IPS-NIHi7 (cell line): ENCODE measurements around the gene SOX12.
A peak's percentile ranks its signal among the peaks of the same experiment; 100 is the strongest.

Source experiments
- DNase-seq: peaks from one replicate; pipeline ENCODE4 v3.0.0; 2012; ENCODE audit warnings: mixed read lengths; ENCODE audit errors: extremely low spot score

SOX12 gene

GRCh38 chr20:325045-325888 lies at the start of gene SOX12:
SOX12 (plus strand) TSS chr20:325552; CDS start chr20:325925, 373 bp downstream.
- peak; percentile 82 for DNase-seq

- DNase-seq, result no peak
Observed at GRCh38 chr20:275791-276190, 49.6 kb upstream of the SOX12 start.

GRCh38 chr20:276620-277495 lies 48.5 kb upstream of the SOX12 start:
- no peak for DNase-seq

- DNase-seq, result no peak
Observed at GRCh38 chr20:277496-277781, 47.9 kb upstream of the SOX12 start.

GRCh38 chr20:278181-278580 lies 47.2 kb upstream of the SOX12 start:
- DNase-seq, result no peak

- DNase-seq, result peak; percentile 42
Observed at GRCh38 chr20:278607-279571, 46.5 kb upstream of the SOX12 start.

- no peak for DNase-seq
Observed at GRCh38 chr20:284172-284571, 41.2 kb upstream of the SOX12 start.

GRCh38 chr20:286508-286907 lies 38.8 kb upstream of the SOX12 start:
- no peak for DNase-seq

GRCh38 chr20:288956-289692 lies 36.2 kb upstream of the SOX12 start:
- DNase-seq, result no peak

GRCh38 chr20:289693-290083 lies 35.7 kb upstream of the SOX12 start:
- no peak for DNase-seq

- peak; percentile 99 for DNase-seq
Observed at GRCh38 chr20:290084-290831, 35.1 kb upstream of the SOX12 start, which contains the start of gene C20orf96. C20orf96 (minus strand) TSS chr20:290750; CDS start chr20:290610, 140 bp downstream.

- no peak for DNase-seq
Observed at GRCh38 chr20:294602-295001, 30.8 kb upstream of the SOX12 start.

- DNase-seq, result no peak
Observed at GRCh38 chr20:295804-296203, 29.5 kb upstream of the SOX12 start.

- peak; percentile 85 for DNase-seq
Observed at GRCh38 chr20:297098-297924, 28.0 kb upstream of the SOX12 start, which contains the start of gene ZCCHC3. ZCCHC3 (plus strand) TSS chr20:297570; CDS start chr20:297587, 17 bp downstream.

GRCh38 chr20:297925-298775 lies 27.2 kb upstream of the SOX12 start:
- DNase-seq, result peak; percentile 22

GRCh38 chr20:298776-299391 lies 26.5 kb upstream of the SOX12 start:
- DNase-seq, result no peak

GRCh38 chr20:300345-300990 lies 24.9 kb upstream of the SOX12 start:
- peak; percentile 18 for DNase-seq
